Breast epithelium (tissue), 3 donors: Measurements from ENCODE around the gene NOS1AP.

Experiments used
- POLR2A ChIP-seq: fragments of 450-650 bp; IDR thresholded peaks from one replicate; pipeline ENCODE4 v1.6.1; 2016; ENCODE audit warnings: antibody characterized with exemption, mild to moderate bottlenecking, moderate library complexity
- POLR2AphosphoS5 ChIP-seq, 3 donors: sonication (generic); formaldehyde crosslinking; IDR thresholded peaks; one replicate each; pipeline ENCODE4 v1.6.1; 2017; ENCODE audit warnings: antibody characterized with exemption in 3 of 3
- TF ChIP-seq, protein P1 (sequence below), 3 donors: fragments of 450-650 bp; IDR thresholded peaks; one replicate each; pipeline ENCODE4 v1.5.1; 2016 to 2017; ENCODE audit warnings: antibody characterized with exemption in 3 of 3, mild to moderate bottlenecking in 3 of 3, moderate library complexity in 3 of 3

DNA sequence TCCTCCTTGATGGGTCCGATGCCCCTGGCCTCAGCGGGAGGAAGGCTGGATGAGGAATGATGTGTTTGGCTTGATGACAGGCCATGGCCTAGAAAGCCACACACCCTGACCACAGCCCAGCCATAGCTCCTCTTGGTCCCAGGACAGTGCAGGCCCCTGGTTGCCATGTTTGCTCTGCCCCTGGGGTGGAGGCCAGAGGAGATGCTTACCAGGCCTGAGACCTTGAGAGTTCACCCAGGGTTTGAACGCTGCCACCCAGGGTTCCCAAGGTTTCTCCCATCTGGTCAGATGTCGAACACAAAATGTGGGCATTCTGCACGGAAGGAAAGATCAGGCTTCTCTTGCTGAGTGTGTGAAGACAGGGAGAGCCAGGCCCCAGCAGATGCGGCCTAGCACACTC is 314.6 kb downstream of the NOS1AP start:
- TF ChIP-seq, protein P1, sequence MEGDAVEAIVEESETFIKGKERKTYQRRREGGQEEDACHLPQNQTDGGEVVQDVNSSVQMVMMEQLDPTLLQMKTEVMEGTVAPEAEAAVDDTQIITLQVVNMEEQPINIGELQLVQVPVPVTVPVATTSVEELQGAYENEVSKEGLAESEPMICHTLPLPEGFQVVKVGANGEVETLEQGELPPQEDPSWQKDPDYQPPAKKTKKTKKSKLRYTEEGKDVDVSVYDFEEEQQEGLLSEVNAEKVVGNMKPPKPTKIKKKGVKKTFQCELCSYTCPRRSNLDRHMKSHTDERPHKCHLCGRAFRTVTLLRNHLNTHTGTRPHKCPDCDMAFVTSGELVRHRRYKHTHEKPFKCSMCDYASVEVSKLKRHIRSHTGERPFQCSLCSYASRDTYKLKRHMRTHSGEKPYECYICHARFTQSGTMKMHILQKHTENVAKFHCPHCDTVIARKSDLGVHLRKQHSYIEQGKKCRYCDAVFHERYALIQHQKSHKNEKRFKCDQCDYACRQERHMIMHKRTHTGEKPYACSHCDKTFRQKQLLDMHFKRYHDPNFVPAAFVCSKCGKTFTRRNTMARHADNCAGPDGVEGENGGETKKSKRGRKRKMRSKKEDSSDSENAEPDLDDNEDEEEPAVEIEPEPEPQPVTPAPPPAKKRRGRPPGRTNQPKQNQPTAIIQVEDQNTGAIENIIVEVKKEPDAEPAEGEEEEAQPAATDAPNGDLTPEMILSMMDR (IDR thresholded peaks at IDR 0.05), result no peak
- TF ChIP-seq POLR2A (no peak), POLR2AphosphoS5 (IDR thresholded peaks at IDR 0.05) (no peak)
